GM18861 (cell line): ENCODE measurements around the gene SLC25A25.

ENCODE experiments used
- ATAC-seq: cut with Tn5 transposase; IDR thresholded peaks from one replicate; pipeline ENCODE4 v1.9.1; 2021; ENCODE audit not compliant: unreplicated experiment

The SLC25A25 gene

DNA sequence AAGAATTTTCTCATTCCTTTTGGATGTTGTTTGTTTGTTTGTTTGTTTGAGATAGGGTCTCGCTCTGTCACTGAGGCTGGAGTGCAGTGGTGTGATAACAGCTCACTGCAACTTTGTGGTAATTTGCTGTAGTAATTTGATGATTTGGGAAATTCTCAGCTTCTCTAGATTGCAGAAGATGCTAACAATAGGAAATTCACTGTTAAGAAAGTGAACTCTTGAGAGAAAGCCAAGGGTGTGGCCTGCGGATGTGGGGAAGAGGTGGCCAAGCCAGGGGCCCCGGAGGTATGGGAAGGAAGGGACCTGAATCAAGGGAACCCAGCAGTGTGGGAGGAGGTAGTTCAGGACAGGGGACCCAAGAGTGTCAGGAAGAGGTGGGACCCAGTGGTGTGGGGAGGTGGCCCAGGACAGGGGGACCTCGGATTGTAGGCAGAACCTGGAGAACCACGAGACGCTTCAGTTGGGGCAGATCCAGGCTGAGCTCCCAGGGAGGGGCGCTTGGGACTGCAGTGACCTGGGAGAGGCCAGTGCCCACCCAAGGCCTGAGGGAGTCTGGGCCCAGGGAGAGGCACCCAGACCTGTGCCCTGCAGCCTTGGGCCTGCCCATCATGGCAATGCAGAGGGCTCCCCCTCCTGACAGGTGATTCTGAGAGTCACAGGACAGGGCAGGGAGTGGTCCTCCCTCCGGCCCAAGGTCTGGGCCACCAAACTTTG lies 75.7 kb downstream of the SLC25A25 start:
- ATAC-seq, result no peak

DNA sequence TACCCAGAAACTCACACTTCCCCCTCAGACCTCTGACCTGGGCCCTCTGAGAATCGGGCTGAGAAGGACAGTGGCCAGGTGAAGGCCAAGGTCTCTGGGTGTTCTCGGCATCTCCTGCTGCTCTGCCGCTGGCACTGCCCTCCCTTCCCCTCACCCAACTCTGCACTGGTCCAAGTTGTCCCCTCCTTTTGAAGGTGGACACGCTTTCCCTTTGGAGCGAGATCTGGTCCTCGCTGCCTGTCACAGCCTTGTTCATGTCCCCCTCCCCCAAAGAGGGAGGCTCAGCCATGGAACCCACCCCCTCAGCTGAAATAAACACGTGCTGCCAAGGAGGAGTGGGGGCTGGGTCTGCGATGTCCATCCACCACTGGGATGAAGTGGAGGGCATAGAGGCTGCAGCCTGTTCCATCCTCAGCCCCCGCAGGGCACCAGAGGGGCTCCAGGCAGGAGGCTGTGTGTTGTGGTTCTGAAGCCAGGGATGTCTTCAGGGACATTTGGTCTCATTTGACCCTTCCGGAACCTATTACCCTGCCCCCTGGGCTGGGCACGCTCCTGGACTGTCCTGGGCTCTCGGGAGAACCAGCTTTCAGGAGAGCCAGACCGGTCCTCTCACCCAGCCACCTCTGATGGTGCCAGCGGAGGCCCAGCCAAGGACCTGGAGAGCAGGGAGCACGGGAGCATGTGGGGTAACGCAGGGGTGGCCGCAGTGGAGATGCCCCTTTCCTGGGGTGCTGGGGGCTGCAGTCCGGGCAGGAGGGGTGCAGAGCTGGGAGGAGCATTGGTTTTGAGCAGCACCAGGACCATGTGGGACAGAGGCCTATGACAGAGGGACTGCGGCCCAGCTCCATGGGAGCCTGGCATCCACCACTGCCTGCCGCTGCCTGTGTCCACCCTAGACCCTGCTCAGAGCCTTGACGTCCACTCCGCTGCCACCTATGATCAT lies 76.5 kb downstream of the SLC25A25 start:
- ATAC-seq, result no peak

DNA sequence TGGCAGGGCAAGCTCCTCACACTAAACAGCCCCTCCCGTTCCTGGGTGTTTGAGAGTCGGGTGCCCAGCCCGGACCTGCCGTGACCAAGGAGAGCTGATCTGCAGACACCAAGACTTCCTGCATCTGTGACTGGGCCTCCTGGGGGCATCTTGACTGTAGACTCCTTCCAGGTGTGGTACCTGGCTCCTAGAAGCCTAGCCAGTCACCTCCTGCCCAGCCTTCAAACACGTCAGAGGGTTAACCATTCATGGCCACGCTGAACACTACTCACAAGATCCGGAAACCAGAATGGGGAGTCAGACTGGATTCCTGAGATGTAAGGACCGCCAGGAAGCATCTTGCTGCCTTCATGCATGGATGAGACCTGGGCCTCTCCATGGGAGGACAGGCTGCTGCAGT lies 77.5 kb downstream of the SLC25A25 start:
- ATAC-seq, result no peak

DNA sequence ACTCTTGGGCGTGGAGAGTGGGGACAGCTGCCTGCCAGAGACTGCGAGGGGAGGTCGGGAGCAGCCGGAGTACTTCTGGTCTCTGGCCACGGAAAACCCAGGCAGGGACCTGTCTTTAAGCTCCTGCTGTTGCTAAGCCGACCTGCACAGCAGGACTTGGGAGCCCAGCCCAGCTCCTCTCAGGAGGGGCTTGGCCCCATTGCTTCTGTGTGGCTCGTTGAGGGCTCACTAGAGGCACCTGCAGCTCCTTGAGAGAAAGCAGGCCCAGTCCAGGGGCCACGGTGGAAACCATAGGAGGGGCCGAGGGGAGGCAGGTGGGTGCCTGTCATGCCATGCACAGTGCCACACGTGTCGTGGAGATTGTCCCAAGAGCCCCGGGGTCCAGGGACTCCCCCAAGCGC lies 77.9 kb downstream of the SLC25A25 start:
- no peak for ATAC-seq

DNA sequence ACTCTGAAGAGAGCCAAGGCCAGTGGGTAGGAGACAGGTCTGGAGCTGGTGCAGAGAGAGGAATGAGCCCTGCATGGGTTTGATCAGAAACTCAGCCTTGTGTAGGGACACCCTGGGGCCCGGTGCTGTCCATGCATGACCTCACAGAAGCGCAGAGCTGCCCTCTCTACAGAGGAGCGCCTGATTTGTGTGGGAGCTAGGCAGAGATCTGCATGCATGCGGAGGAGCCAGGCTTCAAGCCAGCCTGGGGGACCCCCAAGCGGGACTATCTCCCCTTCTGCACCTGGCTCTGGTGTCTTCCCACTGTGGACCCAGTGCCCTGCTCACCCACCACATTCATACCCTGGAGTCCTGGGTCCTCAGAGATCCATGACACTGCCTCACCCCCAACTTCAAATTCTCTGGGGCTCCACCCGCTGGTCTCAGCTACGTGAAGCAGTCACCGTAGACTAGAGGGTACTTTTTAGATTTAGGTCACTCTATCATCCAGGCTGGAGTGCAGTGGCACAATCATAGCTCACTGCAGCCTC lies 78.6 kb downstream of the SLC25A25 start:
- no peak for ATAC-seq

DNA sequence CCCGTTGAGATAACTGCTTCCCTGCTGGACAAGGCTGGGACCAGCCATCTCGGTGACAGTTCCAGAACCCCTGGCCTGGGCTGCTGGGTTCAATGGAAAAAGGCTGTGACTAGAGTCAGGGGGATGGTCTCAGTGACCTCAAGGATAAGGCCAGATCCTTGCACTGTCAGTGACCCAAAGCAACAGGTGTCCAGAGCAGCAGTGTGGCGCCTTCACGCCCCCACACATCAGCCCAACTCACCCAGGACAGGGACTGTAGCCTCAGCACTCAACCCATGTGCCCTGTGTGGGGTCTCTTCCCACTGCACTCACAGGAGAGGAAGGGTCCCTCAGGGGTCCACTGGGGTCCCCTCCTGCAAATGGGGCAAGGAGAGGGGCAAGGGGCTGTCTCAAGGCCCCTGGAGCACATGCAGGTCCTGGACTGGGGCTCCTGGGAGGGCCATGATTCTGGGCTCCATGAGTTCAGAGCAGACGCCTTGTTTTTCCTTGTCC lies 80.5 kb downstream of the SLC25A25 start:
- ATAC-seq, result no peak

DNA sequence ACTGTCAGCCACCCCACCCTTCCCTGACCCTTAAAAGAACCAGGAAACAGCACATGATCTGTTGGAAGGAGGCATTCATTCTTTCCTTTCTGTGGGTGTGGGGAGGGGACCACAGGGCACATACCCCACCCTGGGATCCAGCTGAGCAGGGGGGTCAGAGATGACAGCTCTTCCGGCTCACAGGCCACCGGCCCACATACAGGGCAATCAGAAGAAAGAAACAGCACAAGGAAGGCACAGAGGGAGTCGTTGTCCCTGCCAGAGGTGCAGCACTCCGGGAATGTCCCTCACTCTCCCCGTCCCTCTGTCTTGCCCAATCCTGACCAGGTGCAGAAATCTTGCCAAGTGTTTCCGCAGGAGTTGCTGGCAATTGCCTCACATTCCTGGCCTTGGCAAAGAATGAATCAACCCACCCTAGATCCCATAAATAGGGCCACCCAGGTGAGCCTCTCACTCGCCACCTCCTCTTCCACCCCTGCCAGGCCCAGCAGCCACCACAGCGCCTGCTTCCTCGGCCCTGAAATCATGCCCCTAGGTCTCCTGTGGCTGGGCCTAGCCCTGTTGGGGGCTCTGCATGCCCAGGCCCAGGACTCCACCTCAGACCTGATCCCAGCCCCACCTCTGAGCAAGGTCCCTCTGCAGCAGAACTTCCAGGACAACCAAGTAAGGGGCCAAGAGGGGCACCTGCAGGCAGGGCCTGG lies 81.1 kb downstream of the SLC25A25 start, which contains the start of gene LCN2:
TSS of gene LCN2 (plus strand) at position 453 of the 701 bp plus-strand sequence. CDS start at position 526, 73 bp downstream.
- no peak for ATAC-seq

DNA sequence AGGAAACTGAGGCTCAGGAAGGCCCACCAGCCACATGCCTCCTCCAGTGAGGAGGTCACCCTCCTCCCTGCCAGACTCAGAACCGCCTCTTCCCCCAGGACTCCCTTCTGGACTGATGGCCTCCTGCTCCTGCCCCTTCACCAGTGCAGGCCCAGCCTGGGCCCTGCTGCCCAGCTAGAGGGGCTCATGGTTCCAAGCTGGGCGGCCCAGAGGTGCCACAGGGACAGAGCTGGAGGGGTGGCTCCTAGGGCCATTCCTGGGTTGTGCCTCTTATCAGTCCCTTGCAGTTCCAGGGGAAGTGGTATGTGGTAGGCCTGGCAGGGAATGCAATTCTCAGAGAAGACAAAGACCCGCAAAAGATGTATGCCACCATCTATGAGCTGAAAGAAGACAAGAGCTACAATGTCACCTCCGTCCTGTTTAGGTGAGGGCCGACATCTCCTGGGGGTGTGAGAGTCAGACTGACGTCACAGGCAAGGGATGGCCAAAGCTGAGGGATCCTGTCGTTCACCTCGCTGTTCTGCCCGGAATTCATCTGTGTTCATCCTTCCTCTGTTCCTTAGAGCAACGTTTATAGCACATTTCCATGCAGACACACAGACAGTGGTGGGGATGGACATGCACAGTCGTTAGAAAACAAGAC lies 82.0 kb downstream of the SLC25A25 start:
- no peak for ATAC-seq

DNA sequence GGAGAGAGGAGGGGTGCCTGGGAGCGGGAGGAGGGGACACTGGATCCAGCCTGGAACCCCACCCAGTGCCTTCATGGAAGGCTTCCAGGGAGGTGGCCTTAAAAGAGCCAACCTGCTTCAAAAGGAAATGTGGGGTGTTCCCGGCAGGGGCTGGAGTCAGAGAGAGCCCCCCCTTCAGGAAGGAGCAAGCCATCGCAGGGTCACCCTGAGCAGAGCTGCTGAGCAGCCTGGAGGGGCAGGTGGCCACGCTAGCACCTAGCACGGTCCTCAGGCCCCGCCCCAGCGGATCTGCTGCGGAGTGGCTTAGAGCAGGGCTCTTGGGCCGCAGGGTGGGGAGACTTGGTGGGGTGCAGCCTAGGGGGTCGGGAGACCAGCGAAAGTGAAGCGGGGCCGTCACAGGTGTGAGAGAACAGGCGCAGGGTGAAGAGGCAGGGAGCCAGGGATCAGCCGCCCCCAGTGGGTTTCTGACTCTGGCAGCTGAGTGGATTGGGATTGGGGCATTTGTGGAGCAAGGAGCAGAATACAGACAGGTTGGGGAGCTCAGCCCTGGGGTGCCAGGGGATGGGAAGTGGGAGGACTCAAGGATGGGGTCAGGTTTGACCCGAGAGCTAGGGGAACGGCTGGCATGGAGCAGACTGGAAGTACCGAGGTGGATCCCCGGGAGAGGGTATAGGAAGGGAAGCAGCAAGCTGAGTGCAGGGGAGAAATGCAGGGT lies 82.7 kb downstream of the SLC25A25 start:
- no peak for ATAC-seq

DNA sequence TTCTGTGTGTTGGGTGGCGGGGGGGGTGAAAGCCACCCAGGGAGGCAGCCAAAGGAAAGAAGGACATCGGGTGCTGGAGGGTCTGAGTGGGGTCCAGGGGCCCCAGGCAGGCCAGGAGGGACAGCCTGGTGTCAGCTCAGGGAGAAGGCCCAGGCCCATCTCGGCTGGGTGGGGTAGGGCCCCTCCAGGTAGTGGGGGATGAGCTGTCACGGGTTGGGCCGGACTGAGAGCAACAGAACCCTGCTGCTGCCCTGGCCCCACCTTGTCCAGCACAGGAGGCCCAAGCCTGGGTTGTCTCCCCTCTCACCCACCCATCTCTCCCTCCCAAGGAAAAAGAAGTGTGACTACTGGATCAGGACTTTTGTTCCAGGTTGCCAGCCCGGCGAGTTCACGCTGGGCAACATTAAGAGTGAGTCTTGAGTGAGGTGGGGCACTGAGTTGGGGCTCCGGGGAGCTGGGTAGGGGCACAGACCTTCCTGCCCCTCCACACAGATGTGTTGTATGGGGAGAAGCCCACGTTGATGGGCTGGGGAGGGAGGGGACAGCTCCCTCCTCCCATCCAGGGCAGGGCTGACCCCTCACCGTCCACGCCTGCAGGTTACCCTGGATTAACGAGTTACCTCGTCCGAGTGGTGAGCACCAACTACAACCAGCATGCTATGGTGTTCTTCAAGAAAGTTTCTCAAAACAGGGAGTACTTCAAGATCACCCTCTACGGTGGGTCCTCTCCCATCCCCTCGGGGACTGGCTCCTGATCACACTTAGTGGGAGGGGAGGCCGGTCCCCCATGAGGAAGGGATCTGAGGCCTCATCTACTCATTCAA lies 83.5 kb downstream of the SLC25A25 start:
- ATAC-seq, result no peak

DNA sequence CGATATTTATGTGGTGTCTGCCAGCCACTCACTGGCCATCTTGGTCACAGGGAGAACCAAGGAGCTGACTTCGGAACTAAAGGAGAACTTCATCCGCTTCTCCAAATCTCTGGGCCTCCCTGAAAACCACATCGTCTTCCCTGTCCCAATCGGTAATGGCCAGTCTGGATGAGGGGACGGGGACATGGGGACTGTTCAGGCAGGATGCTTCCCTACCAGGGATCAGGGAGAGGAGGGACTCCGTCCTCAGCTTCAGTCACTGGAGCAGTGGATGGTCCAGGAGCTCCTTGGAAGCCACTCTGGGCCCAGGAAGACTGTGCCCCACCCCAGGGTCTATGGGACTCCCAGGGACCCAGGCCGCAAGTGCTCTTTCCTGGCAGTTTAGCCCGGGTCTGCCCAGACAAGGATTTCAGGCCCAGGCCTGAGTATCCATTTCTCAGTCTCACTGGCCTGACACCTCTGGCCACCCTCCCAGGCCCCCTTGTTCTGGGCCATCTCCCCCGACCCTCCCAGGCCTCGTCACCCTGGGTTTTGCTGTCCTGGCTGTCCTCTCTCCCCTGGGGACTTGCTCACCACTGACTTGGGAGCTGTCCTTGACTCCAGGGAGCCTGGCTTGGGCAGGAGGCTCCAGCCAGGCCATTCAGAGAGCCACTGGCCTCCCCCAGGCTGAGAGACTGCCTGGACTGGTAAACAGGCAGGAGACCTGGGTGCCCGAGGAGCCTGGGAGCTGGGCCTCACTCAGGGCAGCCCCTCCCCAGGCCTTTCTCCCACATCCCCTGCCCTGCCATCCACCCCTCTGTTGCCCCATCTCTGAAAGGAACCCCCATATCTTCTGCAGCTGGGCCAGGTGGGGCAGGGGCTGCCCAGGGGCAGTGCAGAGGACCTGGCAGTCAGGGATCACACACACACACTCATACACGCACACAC lies 84.4 kb downstream of the SLC25A25 start:
- ATAC-seq, result no peak

DNA sequence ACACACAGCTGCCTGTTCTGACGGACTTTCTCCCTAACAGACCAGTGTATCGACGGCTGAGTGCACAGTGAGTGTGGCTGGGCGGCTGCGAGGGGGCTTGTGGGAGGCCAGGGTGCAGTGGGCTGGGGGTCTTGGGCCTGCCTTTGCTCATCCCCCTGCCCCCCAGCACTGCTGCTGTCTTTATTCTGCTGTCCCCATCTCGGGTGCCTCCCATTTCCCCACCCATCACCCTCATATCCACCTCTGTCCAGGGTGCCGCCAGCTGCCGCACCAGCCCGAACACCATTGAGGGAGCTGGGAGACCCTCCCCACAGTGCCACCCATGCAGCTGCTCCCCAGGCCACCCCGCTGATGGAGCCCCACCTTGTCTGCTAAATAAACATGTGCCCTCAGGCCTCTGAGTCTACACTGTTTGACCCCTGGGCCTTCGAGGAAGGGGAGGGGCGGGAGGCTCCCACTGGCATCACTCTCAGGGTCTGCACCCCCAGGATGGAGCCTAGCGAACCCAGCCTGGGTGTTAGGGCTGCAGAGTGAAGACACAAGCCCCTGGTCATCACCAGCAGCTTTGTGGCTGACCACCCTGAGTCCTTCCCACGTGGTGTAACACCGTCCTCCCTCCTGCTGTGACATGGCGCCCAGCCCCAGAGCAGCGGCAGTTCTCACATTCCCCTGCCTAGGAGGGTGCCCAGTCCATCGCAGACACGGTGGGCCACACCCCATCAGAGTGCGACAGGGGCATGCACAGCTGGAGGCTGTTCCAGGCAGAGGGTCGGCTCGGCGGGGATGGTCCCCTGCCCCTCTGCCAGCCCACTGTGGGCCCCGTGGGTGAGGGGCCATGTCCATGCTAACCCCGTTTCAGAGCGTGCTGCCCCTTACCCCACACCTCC lies 85.3 kb downstream of the SLC25A25 start:
- ATAC-seq, result no peak

DNA sequence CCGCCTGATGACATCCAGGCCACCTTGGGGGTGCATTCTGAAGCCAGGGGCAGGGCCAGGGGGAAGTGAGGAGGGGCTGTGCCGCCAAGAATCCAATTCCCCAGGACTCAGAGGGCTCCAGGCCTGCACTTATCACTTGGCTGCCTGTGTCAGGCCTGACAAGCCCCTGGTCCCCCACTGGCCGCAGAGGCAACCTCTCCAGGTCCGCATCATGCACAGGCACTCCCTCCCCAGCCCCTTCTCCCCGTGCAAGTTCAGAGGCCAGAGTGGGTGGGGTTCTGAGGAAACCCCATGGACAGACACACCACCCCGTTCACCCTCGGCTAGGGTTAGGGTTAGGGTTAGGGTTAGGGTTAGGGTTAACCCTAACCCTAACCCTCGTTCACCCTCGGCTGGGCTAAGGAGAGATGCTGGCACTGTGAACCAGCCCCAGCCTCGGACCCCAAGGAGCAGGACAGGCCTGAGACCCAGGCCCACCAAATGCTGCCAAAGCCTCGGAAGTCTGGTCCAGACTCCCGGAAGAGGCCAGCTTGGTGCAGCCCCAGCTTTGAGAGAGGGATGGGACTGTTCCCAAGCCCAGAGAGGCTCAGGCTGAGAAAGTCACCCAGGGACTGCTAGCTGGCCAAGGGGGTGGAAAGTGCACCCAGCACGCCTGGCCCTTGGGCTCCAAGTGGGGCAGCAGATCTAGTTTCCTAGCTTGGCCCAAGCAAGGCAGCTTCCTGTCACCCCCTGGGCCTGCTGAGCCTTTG lies 86.1 kb downstream of the SLC25A25 start:
- no peak for ATAC-seq

DNA sequence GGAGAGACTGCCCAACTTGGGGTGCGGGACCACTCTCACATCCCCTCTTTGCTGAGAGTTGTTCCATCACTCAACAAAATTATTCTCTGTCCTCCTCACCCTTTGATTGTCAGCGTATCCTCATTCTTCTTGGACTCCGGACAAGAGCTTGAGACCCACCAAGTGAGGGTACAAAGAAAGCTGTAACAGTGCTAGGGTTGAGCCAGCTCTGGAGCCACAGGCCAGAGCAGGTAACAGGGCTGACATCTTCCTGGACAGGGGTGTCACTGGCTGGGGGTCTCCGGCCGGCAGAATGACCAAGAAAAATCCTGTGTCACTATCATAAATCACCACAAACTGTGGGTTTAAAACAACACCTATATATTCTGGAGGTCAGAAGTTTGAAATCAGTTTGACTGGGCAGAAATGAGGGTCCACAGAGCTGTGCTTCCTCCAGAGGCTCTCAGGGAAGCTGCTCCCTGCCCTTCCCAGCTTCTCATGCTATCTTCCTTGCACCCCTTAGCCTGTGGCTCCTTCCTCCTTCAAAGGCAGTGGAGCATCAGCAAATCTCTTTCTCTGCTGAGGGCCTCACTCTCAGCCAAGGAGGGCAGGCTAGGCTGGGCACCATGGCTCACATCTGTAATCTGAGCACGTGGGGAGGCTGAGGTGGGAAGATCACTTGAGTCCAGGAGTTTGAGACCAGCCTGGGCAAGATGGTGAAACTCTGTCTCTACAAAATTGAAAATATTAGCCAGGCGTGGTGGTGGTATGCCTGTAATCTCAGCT lies 87.9 kb downstream of the SLC25A25 start:
- ATAC-seq, result no peak
